KMS-11 (cell line): Measurements from ENCODE around the gene RPL39.

ENCODE experiments used
- H2AFZ ChIP-seq: fragments of 200-600 bp; sonication (generic); 2 replicates; pipeline ENCODE4 v1.6.1; 2016; ENCODE audit warnings: antibody characterized with exemption, mixed run types, low read depth
- H3K27ac ChIP-seq: fragments of 200-600 bp; sonication (generic); 2 replicates; pipeline ENCODE4 v1.6.1; 2016; ENCODE audit warnings: mild to moderate bottlenecking, mixed run types
- H3K27me3 ChIP-seq: fragments of 200-600 bp; sonication (generic); 2 replicates; pipeline ENCODE4 v1.6.1; 2017; ENCODE audit warnings: mild to moderate bottlenecking, low read depth, mixed run types, moderate library complexity; ENCODE audit not compliant: insufficient read depth
- H3K36me3 ChIP-seq: fragments of 200-600 bp; sonication (generic); 2 replicates; pipeline ENCODE4 v1.6.1; 2017; ENCODE audit warnings: mild to moderate bottlenecking, mixed run types; ENCODE audit not compliant: insufficient read depth
- H3K4me1 ChIP-seq: fragments of 200-600 bp; sonication (generic); 2 replicates; pipeline ENCODE4 v1.6.1; 2016; ENCODE audit warnings: mild to moderate bottlenecking, low read depth, mixed run types; ENCODE audit not compliant: poor library complexity, severe bottlenecking
- H3K4me2 ChIP-seq: fragments of 200-600 bp; sonication (generic); 2 replicates; pipeline ENCODE4 v1.7.0; 2016; ENCODE audit warnings: mild to moderate bottlenecking, mixed run types
- H3K4me3 ChIP-seq: fragments of 200-600 bp; sonication (generic); IDR thresholded peaks from 2 replicates; pipeline ENCODE4 v1.6.1; 2017; ENCODE audit warnings: low read depth, low read length, mixed read lengths; ENCODE audit not compliant: insufficient read depth
- H3K79me2 ChIP-seq: fragments of 200-600 bp; sonication (generic); 2 replicates; pipeline ENCODE4 v1.6.1; 2016; ENCODE audit warnings: low read depth, mixed run types; ENCODE audit not compliant: insufficient read depth
- H3K9ac ChIP-seq: fragments of 200-600 bp; sonication (generic); 2 replicates; pipeline ENCODE4 v1.6.1; 2016; ENCODE audit warnings: mild to moderate bottlenecking, mixed run types
- H4K20me1 ChIP-seq: fragments of 200-600 bp; sonication (generic); 2 replicates; pipeline ENCODE4 v1.6.1; 2016; ENCODE audit warnings: mild to moderate bottlenecking, mixed run types; ENCODE audit not compliant: insufficient read depth
- CTCF ChIP-seq: fragments of 200-600 bp; sonication (generic); conservative IDR thresholded peaks from 2 replicates; pipeline ENCODE4 v1.6.1; 2017; ENCODE audit warnings: low read depth, mild to moderate bottlenecking, antibody characterized with exemption, low read length, moderate library complexity, mixed read lengths

Gene RPL39

DNA sequence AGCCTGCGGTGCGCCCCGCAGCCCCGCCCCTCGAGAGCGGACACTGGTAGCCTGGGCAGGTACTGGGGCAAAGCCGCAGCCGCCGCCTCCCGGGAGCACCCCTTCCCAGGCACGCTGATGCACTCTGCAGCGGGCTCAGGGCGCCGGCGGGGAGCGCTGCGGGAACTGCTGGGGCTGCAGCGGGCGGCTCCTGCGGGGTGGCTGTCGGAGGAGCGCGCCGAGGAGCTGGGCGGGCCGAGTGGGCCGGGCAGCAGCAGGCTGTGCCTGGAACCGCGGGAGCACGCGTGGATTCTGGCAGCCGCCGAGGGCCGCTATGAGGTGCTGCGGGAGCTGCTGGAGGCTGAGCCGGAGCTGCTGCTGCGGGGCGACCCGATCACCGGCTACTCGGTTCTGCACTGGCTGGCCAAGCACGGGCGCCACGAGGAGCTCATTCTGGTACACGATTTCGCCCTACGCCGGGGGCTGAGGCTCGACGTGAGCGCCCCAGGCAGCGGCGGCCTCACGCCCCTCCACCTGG is 32.6 kb downstream of the RPL39 start:
- H4K20me1 ChIP-seq, result no peaks in the 10 kb centered on the region
- H3K79me2 ChIP-seq, result peaks cover 5% of the 10 kb centered on the region; the same call in 1 of the 2 replicates
- TF ChIP-seq CTCF, result no peak
- no peaks in the 10 kb centered on the region for H3K27me3 ChIP-seq
- peak overlapping the region; percentile 46 for H3K9ac ChIP-seq
- H2AFZ ChIP-seq, result peak overlapping the region; percentile 71
- H3K27ac ChIP-seq, result peak overlapping the region; percentile 100
- no peak overlapping the region for H3K4me3 ChIP-seq
- H3K4me1 ChIP-seq, result peaks cover 76% of the 10 kb centered on the region
- peak overlapping the region; percentile 51 for H3K4me2 ChIP-seq
- no peaks in the 10 kb centered on the region for H3K36me3 ChIP-seq

DNA sequence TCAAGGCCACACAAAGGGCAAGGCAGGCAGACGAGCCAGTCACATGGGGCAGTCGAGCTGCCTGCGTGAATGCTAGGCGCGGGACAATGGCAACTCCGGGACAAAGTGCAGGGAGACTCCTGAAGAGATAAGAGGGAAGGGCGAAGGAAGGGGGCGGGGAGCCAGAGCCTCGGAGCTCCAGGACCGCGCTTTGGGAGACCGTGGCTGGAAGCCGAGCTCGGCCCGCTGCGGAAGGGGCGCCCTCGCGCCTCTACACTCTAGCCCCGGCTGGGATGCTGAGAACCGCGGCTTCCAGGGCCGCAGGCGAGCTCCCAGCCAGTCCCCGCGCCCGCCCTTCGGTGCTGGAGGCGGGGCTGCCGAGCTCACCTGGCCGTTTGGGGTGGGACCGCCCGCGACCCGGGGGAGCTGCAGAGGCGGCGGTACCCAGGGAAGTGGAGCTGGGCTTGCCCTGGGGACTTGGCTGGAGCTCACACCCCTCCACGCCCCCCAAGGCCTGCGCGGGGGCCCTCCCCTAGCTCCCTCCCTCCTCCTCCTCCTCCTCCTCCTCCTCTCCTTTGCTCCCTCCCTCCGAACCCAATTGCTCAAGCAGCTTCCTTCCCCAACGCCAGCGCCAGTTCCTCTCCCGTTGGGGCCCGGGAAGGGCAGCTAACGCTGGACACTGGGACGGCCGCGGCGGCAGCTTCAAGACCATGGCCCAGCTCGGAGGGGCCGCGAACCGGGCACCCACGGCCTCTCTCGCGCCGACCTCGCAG is 33.3 kb downstream of the RPL39 start, which contains the start of gene SOWAHD:
Gene SOWAHD (plus strand): TSS at position 610 of the 752 bp plus-strand sequence. CDS start 80 bp downstream, at position 690.
- Histone ChIP-seq H3K36me3 (no peaks in the 10 kb centered on the region), H3K4me2 (peak within 1 kb of the TSS; percentile 71), H3K9ac (peak within 1 kb of the TSS; percentile 46), H3K4me3 (no peak within 1 kb of the TSS), H3K79me2 (peaks cover 5% of the 10 kb centered on the region; the same call in 1 of the 2 replicates), H2AFZ (peak within 1 kb of the TSS; percentile 71), H3K27me3 (no peaks in the 10 kb centered on the region), H3K27ac (peak within 1 kb of the TSS; percentile 100), H3K4me1 (peaks cover 76% of the 10 kb centered on the region), H4K20me1 (no peaks in the 10 kb centered on the region)
- TF ChIP-seq CTCF, result no peak

GRCh38 chrX:119757646-119757978 is 33.8 kb downstream of the RPL39 start:
- H3K27me3 ChIP-seq, result no peaks in the 10 kb centered on the region
- no peak overlapping the region; the same call in 1 of the 2 replicates for H3K9ac ChIP-seq
- H3K79me2 ChIP-seq, result peaks cover 5% of the 10 kb centered on the region; the same call in 1 of the 2 replicates
- no peaks in the 10 kb centered on the region for H3K36me3 ChIP-seq
- H3K4me2 ChIP-seq, result peak overlapping the region; percentile 71
- peak overlapping the region; percentile 100 for H3K27ac ChIP-seq
- TF ChIP-seq CTCF, result no peak
- H3K4me1 ChIP-seq, result peaks cover 74% of the 10 kb centered on the region
- H4K20me1 ChIP-seq, result no peaks in the 10 kb centered on the region
- H3K4me3 ChIP-seq, result no peak overlapping the region
- no peak overlapping the region for H2AFZ ChIP-seq

GRCh38 chrX:119756926-119757635 is 34.3 kb downstream of the RPL39 start:
- peak overlapping the region; percentile 100 for H3K27ac ChIP-seq
- H3K9ac ChIP-seq, result peak overlapping the region; percentile 86

More at GRCh38 chrX:119756926-119757635, 34.3 kb downstream of the RPL39 start:
- Histone ChIP-seq H3K36me3 (no peaks in the 10 kb centered on the region), H3K4me2 (peak overlapping the region; percentile 71), H2AFZ (peak overlapping the region; percentile 67; the same call in 1 of the 2 replicates), H4K20me1 (no peaks in the 10 kb centered on the region), H3K79me2 (peaks cover 5% of the 10 kb centered on the region; the same call in 1 of the 2 replicates), H3K4me1 (peaks cover 69% of the 10 kb centered on the region), H3K27me3 (no peaks in the 10 kb centered on the region), H3K4me3 (no peak overlapping the region)
- TF ChIP-seq CTCF, result no peak
